ENCODE measurements around the gene ROBO2.

GRCh38 chr3:77122652-77123051, 82.8 kb downstream of the ROBO2 start:
- TF ChIP-seq CTCF (IDR thresholded peaks at IDR 0.05; ENCODE audit: poor library complexity) (no peak), EZH2 (IDR thresholded peaks at IDR 0.05; ENCODE audit: borderline replicate concordance) (no peak), EZH2phosphoT487 (IDR thresholded peaks at IDR 0.05; ENCODE audit: low read depth, severe bottlenecking, unreplicated experiment) (no peak)

Data from hepatocyte (in vitro differentiated cells).